SK-N-SH (cell line): ENCODE measurements around the gene PRSS3. TPM values are rescaled to one million over a fixed set of nuclear protein-coding genes. Genes with fewer than 3 reads are reported as not detected.
A peak's percentile ranks its signal among the peaks of the same experiment; 100 is the strongest.

Experiments used
- CTCF ChIA-PET: fragments of 300-600, 350-600 bp; formaldehyde crosslinking; extraction: SDS; loops from one replicate; lab custom pipeline; 2021; lab: Yijun Ruan, JAX
- POLR2A ChIA-PET: fragments of 350-600 bp; sonication (Branson Sonifier 250); formaldehyde crosslinking; extraction: SDS; loops from one replicate; lab custom pipeline; 2020; ENCODE audit warnings: antibody characterized with exemption, inconsistent platforms; lab: Yijun Ruan, JAX
- DNase-seq: peaks from one replicate; pipeline ENCODE4 v3.0.0; 2012
- H2AFZ ChIP-seq: fragments of 200-600 bp; sonication (generic); 2 replicates; pipeline ENCODE4 v1.8.1; 2016; ENCODE audit warnings: antibody characterized with exemption, mild to moderate bottlenecking, low read depth
- H3F3A ChIP-seq: fragments of 200-600 bp; sonication (generic); replicated peaks from 2 replicates; pipeline ENCODE3; 2016; ENCODE audit warnings: antibody characterized with exemption, mild to moderate bottlenecking; ENCODE audit not compliant: insufficient read depth
- H3K27ac ChIP-seq, 2 experiments: fragments of 200-500 bp in 1 of 2; fragments of 200-600 bp in 1 of 2; sonication (Bioruptor generic) in 1 of 2; sonication (generic), shearing (Covaris generic) in 1 of 2; 2 replicates each; pipeline versions ENCODE4 v1.5.1 to v1.6.1; 2014 to 2016; ENCODE audit warnings: low read depth in 2 of 2, inconsistent platforms in 1 of 2, low read length in 1 of 2, mild to moderate bottlenecking in 1 of 2, mixed read lengths in 1 of 2
- H3K27me3 ChIP-seq: fragments of 200-600 bp; sonication (generic), shearing (Covaris generic); 2 replicates; pipeline ENCODE4 v1.6.1; 2016; ENCODE audit warnings: mixed run types; ENCODE audit not compliant: insufficient read depth
- H3K36me3 ChIP-seq, 2 experiments: fragments of 200-500 bp in 1 of 2; fragments of 200-600 bp in 1 of 2; sonication (Bioruptor generic) in 1 of 2; sonication (generic) in 1 of 2; replicated peaks in 1 of 2; 2 replicates each; pipeline versions ENCODE3 to v1.5.1; 2014 to 2016; ENCODE audit warnings: low read length in 1 of 2, mild to moderate bottlenecking in 1 of 2; ENCODE audit not compliant: insufficient read depth in 2 of 2, control insufficient read depth in 1 of 2
- H3K4me1 ChIP-seq, 2 experiments: fragments of 200-500 bp in 1 of 2; fragments of 200-600 bp in 1 of 2; sonication (Bioruptor generic) in 1 of 2; sonication (generic), shearing (Covaris generic) in 1 of 2; 2 replicates each; pipeline versions ENCODE4 v1.5.1 to v1.6.1; 2014 to 2016; ENCODE audit warnings: low read depth in 1 of 2, low read length in 1 of 2, mixed run types in 1 of 2; ENCODE audit not compliant: insufficient read depth in 2 of 2, control insufficient read depth in 1 of 2
- H3K4me2 ChIP-seq: fragments of 200-600 bp; sonication (generic), shearing (Covaris generic); 2 replicates; pipeline ENCODE4 v1.6.1; 2017; ENCODE audit warnings: mixed run types
- H3K4me3 ChIP-seq, 2 experiments: fragments of 200-500 bp in 1 of 2; fragments of 200-600 bp in 1 of 2; sonication (Bioruptor generic) in 1 of 2; sonication (generic), shearing (Covaris generic) in 1 of 2; 2 replicates each; pipeline versions ENCODE4 v1.5.1 to v1.8.1; 2014 to 2016; ENCODE audit warnings: low read depth in 2 of 2, inconsistent platforms in 1 of 2, low read length in 1 of 2, mild to moderate bottlenecking in 1 of 2, mixed read lengths in 1 of 2, moderate library complexity in 1 of 2
- H3K79me2 ChIP-seq: fragments of 200-600 bp; sonication (generic); 2 replicates; pipeline ENCODE4 v1.8.1; 2017; ENCODE audit warnings: mild to moderate bottlenecking; ENCODE audit not compliant: insufficient read depth
- H3K9ac ChIP-seq: fragments of 200-600 bp; sonication (generic); 2 replicates; pipeline ENCODE4 v1.6.1; 2017; ENCODE audit warnings: mixed run types
- H3K9me2 ChIP-seq: fragments of 200-600 bp; sonication (generic); 2 replicates; pipeline ENCODE4 v1.6.1; 2017; ENCODE audit warnings: mixed run types
- H3K9me3 ChIP-seq: fragments of 200-600 bp; sonication (generic); 2 replicates; pipeline ENCODE4 v1.6.1; 2017; ENCODE audit warnings: mixed run types, mild to moderate bottlenecking, moderate library complexity
- H4K20me1 ChIP-seq: fragments of 200-600 bp; sonication (generic); 2 replicates; pipeline ENCODE4 v1.6.1; 2017; ENCODE audit warnings: mild to moderate bottlenecking, mixed run types; ENCODE audit not compliant: insufficient read depth
- CHD2 ChIP-seq: fragments of 150-350 bp; IDR thresholded peaks from 2 replicates; pipeline ENCODE4 v1.6.1; 2018; ENCODE audit warnings: low read length; ENCODE audit not compliant: partially characterized antibody
- EP300 ChIP-seq, 2 experiments: IDR thresholded peaks; 2 replicates each; pipeline versions ENCODE4 v1.4.0 to v1.6.1; 2012; ENCODE audit warnings: borderline replicate concordance in 1 of 2, low read depth in 1 of 2, low read length in 1 of 2
- EZH2phosphoT487 ChIP-seq: fragments of 200-600 bp; sonication (generic); IDR thresholded peaks from 2 replicates; pipeline ENCODE4 v1.6.1; 2017; ENCODE audit warnings: low read depth, mixed run types, mild to moderate bottlenecking, antibody characterized with exemption, moderate library complexity, borderline replicate concordance
- FOXJ3 ChIP-seq: sonication (generic); formaldehyde crosslinking; IDR thresholded peaks from 2 replicates; pipeline ENCODE4 v1.5.1; 2020; ENCODE audit warnings: mild to moderate bottlenecking, missing genetic modification reagents
- FOXM1 ChIP-seq: IDR thresholded peaks from 2 replicates; pipeline ENCODE4 v1.4.0; 2012; ENCODE audit warnings: low read depth, mild to moderate bottlenecking
- IRF3 ChIP-seq: fragments of 150-350 bp; IDR thresholded peaks from 2 replicates; pipeline ENCODE4 v1.6.1; 2016; ENCODE audit warnings: mild to moderate bottlenecking, low read depth, low read length
- JUND ChIP-seq: IDR thresholded peaks from 2 replicates; pipeline ENCODE4 v1.4.0; 2012
- MAX ChIP-seq: IDR thresholded peaks from 2 replicates; pipeline ENCODE4 v1.4.0; 2012; ENCODE audit warnings: low read depth
- NFIC ChIP-seq: IDR thresholded peaks from 2 replicates; pipeline ENCODE4 v1.4.0; 2012; ENCODE audit warnings: borderline replicate concordance
- PBX3 ChIP-seq: IDR thresholded peaks from 2 replicates; pipeline ENCODE4; 2012
- POLR2AphosphoS5 ChIP-seq: IDR thresholded peaks from 2 replicates; pipeline ENCODE4 v1.6.1; 2012; ENCODE audit warnings: low read depth, low read length
- RAD21 ChIP-seq: IDR thresholded peaks from 2 replicates; pipeline ENCODE4 v1.6.1; 2012; ENCODE audit warnings: mild to moderate bottlenecking, low read length
- RXRA ChIP-seq: IDR thresholded peaks from 2 replicates; pipeline ENCODE4 v1.4.0; 2012; ENCODE audit warnings: low read depth, mild to moderate bottlenecking, borderline replicate concordance
- SMC3 ChIP-seq: IDR thresholded peaks from 2 replicates; pipeline ENCODE4 v1.6.1; 2012; ENCODE audit warnings: low read depth, low read length, improper control_type of control experiment
- TAF1 ChIP-seq: IDR thresholded peaks from 2 replicates; pipeline ENCODE4 v1.6.1; 2012; ENCODE audit warnings: low read depth, mild to moderate bottlenecking, low read length, moderate library complexity, borderline replicate concordance
- USF1 ChIP-seq: IDR thresholded peaks from 2 replicates; pipeline ENCODE4 v1.4.0; 2012; ENCODE audit warnings: low read depth, borderline replicate concordance
- ZBTB33 ChIP-seq: IDR thresholded peaks from 2 replicates; pipeline ENCODE4 v1.4.0; 2012; ENCODE audit warnings: low read depth, borderline replicate concordance
- WGBS: methylation state at CpG from one replicate; pipeline ENCODE4 v1.1.6; 2017; ENCODE audit warnings: low lambda C conversion rate; 5-methylcytosine and 5-hydroxymethylcytosine counted together
- polyA plus RNA-seq, 3 experiments: library from polyadenylated mRNA; depleted of rRNA; stranded (reverse); fragments of >200 nt; gene quantifications; 2 replicates each; pipeline ENCODE4 v1.2.3, GENCODE V29; 2012

PRSS3 gene
- polyA plus RNA-seq, 1 of the 3 experiments (the other 2 are of a cell fraction), result 4.7 TPM

- ChIA-PET POLR2A (interaction anchor here (0.6 to 1.1 kb wide), 3 partner anchors 13 to 22 kb away, joined by 3 to 5 read pairs (median 4); no protein-coding TSS in a partner anchor), CTCF (interaction anchor here (0.7 to 3.9 kb wide), 5 partner anchors 14 to 128 kb away, joined by 3 to 25 read pairs (median 4); no protein-coding TSS in a partner anchor)
- Histone ChIP-seq H3K4me2 (peak overlapping the region; percentile 91), H3K9ac (peak overlapping the region; percentile 54; the same call in 1 of the 2 replicates), H3K4me1 (peaks cover 0 to 14% of the 10 kb centered on the region in 2 experiments; a peak in 2 of 4 replicates), H4K20me1 (no peaks in the 10 kb centered on the region), H3K4me3 (peak overlapping the region; percentile 64 to 71), H3K27me3 (no peaks in the 10 kb centered on the region), H3K79me2 (peaks cover 3% of the 10 kb centered on the region; the same call in 1 of the 2 replicates), H2AFZ (peak overlapping the region; percentile 97), H3K9me3 (no peaks in the 10 kb centered on the region), H3K9me2 (no peaks in the 10 kb centered on the region), H3K36me3 (no peaks in the 10 kb centered on the region), H3F3A (no peaks in the 10 kb centered on the region), H3K27ac (peak overlapping the region in 1 of 2 experiments; percentile 88; a peak in 2 of 4 replicates)
- WGBS, result 45% methylated on average over 12 of the region's 12 CpGs
- TF ChIP-seq EP300 (IDR thresholded peaks at IDR 0.05; ENCODE audit: borderline replicate concordance in 1 of 2, low read depth in 1 of 2, low read length in 1 of 2) (no peak), RXRA (no peak), ZBTB33 (no peak), RAD21 (no peak), FOXJ3 (CRISPR knock-in tag) (no peak), NFIC (no peak), FOXM1 (no peak), PBX3 (no peak), CHD2 (no peak), SMC3 (no peak), JUND (no peak), TAF1 (no peak), EZH2phosphoT487 (no peak)
- DNase-seq, result no peak
Measured at GRCh38 chr9:33751536-33752129, 43.7 kb upstream of the PRSS3 start.

- Histone ChIP-seq H3K36me3 (no peaks in the 10 kb centered on the region), H3K4me1 (peaks cover 0 to 14% of the 10 kb centered on the region in 2 experiments; a peak in 2 of 4 replicates), H4K20me1 (no peaks in the 10 kb centered on the region), H3K27me3 (no peaks in the 10 kb centered on the region), H3K4me3 (peak overlapping the region in 1 of 2 experiments; percentile 71; a peak in 1 of 4 replicates), H3K27ac (peak overlapping the region in 1 of 2 experiments; percentile 88; a peak in 2 of 4 replicates), H3K9me2 (no peaks in the 10 kb centered on the region), H3K4me2 (no peak overlapping the region), H3K79me2 (peaks cover 3% of the 10 kb centered on the region; the same call in 1 of the 2 replicates), H3K9me3 (no peaks in the 10 kb centered on the region), H3F3A (no peaks in the 10 kb centered on the region), H2AFZ (no peak overlapping the region), H3K9ac (no peak overlapping the region)
- WGBS, result 73% methylated on average over 4 of the region's 4 CpGs
- ChIA-PET CTCF (interaction anchor here (0.7 to 3.9 kb wide), 5 partner anchors 14 to 128 kb away, joined by 3 to 25 read pairs (median 4); no protein-coding TSS in a partner anchor), POLR2A (interaction anchor here (0.6 to 1.1 kb wide), 2 partner anchors 22 to 23 kb away, joined by 3 to 4 read pairs; no protein-coding TSS in a partner anchor)
- no peak for DNase-seq
- no peak for TF ChIP-seq USF1
- TF ChIP-seq IRF3, result no peak
- TF ChIP-seq FOXJ3 (CRISPR knock-in tag), result no peak
- TF ChIP-seq POLR2AphosphoS5, result no peak
- no peak for TF ChIP-seq SMC3
- TF ChIP-seq ZBTB33, result no peak
- no peak for TF ChIP-seq JUND
- TF ChIP-seq MAX, result no peak
- TF ChIP-seq FOXM1, result no peak
Measured at GRCh38 chr9:33752130-33752637, 43.2 kb upstream of the PRSS3 start.
